Panc1 (cell line): Measurements from ENCODE around the gene RBM5.

Experiments
- POLR2AphosphoS5 ChIP-seq: IDR thresholded peaks from 2 replicates; pipeline ENCODE4 v1.6.1; 2012; ENCODE audit warnings: mild to moderate bottlenecking, low read depth, low read length, moderate library complexity
- TF ChIP-seq, protein P1 (sequence below): fragments of 450-650 bp; IDR thresholded peaks from 2 replicates; pipeline ENCODE4 v1.5.1; 2017; ENCODE audit warnings: mild to moderate bottlenecking

- TF ChIP-seq, protein P1, sequence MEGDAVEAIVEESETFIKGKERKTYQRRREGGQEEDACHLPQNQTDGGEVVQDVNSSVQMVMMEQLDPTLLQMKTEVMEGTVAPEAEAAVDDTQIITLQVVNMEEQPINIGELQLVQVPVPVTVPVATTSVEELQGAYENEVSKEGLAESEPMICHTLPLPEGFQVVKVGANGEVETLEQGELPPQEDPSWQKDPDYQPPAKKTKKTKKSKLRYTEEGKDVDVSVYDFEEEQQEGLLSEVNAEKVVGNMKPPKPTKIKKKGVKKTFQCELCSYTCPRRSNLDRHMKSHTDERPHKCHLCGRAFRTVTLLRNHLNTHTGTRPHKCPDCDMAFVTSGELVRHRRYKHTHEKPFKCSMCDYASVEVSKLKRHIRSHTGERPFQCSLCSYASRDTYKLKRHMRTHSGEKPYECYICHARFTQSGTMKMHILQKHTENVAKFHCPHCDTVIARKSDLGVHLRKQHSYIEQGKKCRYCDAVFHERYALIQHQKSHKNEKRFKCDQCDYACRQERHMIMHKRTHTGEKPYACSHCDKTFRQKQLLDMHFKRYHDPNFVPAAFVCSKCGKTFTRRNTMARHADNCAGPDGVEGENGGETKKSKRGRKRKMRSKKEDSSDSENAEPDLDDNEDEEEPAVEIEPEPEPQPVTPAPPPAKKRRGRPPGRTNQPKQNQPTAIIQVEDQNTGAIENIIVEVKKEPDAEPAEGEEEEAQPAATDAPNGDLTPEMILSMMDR = no peak
- TF ChIP-seq POLR2AphosphoS5 = no peak
These were observed 10.1 kb upstream of the RBM5 start for GRCh38 chr3:50078622-50079021.
